SK-N-SH (cell line): Measurements from ENCODE around the gene CACNA1E.

Experiments used
- CHD2 ChIP-seq: fragments of 150-350 bp; IDR thresholded peaks from 2 replicates; pipeline ENCODE4 v1.6.1; 2018; ENCODE audit warnings: low read length; ENCODE audit not compliant: partially characterized antibody
- ELF1 ChIP-seq: IDR thresholded peaks from 2 replicates; pipeline ENCODE4 v1.4.0; 2012
- EP300 ChIP-seq, 2 experiments: IDR thresholded peaks; 2 replicates each; pipeline versions ENCODE4 v1.4.0 to v1.6.1; 2012; ENCODE audit warnings: borderline replicate concordance in 1 of 2, low read depth in 1 of 2, low read length in 1 of 2
- GABPA ChIP-seq: IDR thresholded peaks from 2 replicates; pipeline ENCODE4 v1.4.0; 2012; ENCODE audit warnings: low read depth, mild to moderate bottlenecking
- GATA2 ChIP-seq: sonication (generic); formaldehyde crosslinking; IDR thresholded peaks from 2 replicates; pipeline ENCODE4 v1.5.0; 2020; ENCODE audit warnings: mild to moderate bottlenecking, missing genetic modification reagents
- JUND ChIP-seq: IDR thresholded peaks from 2 replicates; pipeline ENCODE4 v1.4.0; 2012
- MXI1 ChIP-seq: IDR thresholded peaks from 2 replicates; pipeline ENCODE4 v1.6.1; 2012; ENCODE audit warnings: mild to moderate bottlenecking, low read depth, low read length, improper control_type of control experiment
- POLR2AphosphoS5 ChIP-seq: IDR thresholded peaks from 2 replicates; pipeline ENCODE4 v1.6.1; 2012; ENCODE audit warnings: low read depth, low read length
- RCOR1 ChIP-seq: fragments of 150-350 bp; IDR thresholded peaks from 2 replicates; pipeline ENCODE4 v1.6.1; 2017; ENCODE audit warnings: antibody characterized with exemption, low read length
- TAF1 ChIP-seq: IDR thresholded peaks from 2 replicates; pipeline ENCODE4 v1.6.1; 2012; ENCODE audit warnings: low read depth, mild to moderate bottlenecking, low read length, moderate library complexity, borderline replicate concordance
- TF ChIP-seq, protein P1 (sequence below): IDR thresholded peaks from 2 replicates; pipeline ENCODE4 v1.6.1; 2012; ENCODE audit warnings: mild to moderate bottlenecking, low read depth, low read length, moderate library complexity
- TF ChIP-seq, protein P2 (sequence below): fragments of 150-350 bp; IDR thresholded peaks from 2 replicates; pipeline ENCODE4 v1.6.1; 2017; ENCODE audit warnings: antibody characterized with exemption, low read length, low read depth, borderline replicate concordance
- TF ChIP-seq, protein P3 (sequence below): fragments of 200-600 bp; sonication (generic); IDR thresholded peaks from 2 replicates; pipeline ENCODE4 v1.6.1; 2017; ENCODE audit warnings: antibody characterized with exemption, mild to moderate bottlenecking, moderate library complexity
- TF ChIP-seq, protein P4 (sequence below): IDR thresholded peaks from 2 replicates; pipeline ENCODE4; 2012

DNA sequence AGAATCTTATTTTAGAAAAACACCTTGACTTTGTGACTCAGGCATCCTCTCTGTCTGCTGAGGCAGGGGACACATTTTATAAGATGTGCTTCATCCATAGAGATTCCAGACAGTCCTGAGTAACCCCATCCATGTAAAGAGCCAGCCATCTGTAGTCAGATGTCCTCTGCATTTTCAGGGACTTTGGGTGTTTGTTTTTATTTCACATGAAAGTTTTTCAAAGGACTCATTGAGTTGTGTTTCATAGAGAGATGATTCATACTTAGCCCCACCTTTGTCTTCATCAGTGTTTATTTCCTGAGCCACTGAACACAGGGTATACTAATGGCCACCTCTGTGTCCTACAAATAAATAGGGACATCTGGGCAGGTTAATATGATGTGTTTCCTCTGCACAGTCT is 280.4 kb downstream of the CACNA1E start:
- TF ChIP-seq CHD2 (no peak), MXI1 (no peak), GATA2 (CRISPR knock-in tag) (no peak), GABPA (no peak), TAF1 (no peak), POLR2AphosphoS5 (no peak), EP300 (IDR thresholded peaks at IDR 0.05; ENCODE audit: borderline replicate concordance in 1 of 2, low read depth in 1 of 2, low read length in 1 of 2) (no peak), RCOR1 (no peak), JUND (no peak), ELF1 (no peak)
- TF ChIP-seq, protein P1, sequence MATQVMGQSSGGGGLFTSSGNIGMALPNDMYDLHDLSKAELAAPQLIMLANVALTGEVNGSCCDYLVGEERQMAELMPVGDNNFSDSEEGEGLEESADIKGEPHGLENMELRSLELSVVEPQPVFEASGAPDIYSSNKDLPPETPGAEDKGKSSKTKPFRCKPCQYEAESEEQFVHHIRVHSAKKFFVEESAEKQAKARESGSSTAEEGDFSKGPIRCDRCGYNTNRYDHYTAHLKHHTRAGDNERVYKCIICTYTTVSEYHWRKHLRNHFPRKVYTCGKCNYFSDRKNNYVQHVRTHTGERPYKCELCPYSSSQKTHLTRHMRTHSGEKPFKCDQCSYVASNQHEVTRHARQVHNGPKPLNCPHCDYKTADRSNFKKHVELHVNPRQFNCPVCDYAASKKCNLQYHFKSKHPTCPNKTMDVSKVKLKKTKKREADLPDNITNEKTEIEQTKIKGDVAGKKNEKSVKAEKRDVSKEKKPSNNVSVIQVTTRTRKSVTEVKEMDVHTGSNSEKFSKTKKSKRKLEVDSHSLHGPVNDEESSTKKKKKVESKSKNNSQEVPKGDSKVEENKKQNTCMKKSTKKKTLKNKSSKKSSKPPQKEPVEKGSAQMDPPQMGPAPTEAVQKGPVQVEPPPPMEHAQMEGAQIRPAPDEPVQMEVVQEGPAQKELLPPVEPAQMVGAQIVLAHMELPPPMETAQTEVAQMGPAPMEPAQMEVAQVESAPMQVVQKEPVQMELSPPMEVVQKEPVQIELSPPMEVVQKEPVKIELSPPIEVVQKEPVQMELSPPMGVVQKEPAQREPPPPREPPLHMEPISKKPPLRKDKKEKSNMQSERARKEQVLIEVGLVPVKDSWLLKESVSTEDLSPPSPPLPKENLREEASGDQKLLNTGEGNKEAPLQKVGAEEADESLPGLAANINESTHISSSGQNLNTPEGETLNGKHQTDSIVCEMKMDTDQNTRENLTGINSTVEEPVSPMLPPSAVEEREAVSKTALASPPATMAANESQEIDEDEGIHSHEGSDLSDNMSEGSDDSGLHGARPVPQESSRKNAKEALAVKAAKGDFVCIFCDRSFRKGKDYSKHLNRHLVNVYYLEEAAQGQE: no peak
- TF ChIP-seq, protein P2, sequence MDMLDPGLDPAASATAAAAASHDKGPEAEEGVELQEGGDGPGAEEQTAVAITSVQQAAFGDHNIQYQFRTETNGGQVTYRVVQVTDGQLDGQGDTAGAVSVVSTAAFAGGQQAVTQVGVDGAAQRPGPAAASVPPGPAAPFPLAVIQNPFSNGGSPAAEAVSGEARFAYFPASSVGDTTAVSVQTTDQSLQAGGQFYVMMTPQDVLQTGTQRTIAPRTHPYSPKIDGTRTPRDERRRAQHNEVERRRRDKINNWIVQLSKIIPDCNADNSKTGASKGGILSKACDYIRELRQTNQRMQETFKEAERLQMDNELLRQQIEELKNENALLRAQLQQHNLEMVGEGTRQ: no peak
- TF ChIP-seq, protein P3, sequence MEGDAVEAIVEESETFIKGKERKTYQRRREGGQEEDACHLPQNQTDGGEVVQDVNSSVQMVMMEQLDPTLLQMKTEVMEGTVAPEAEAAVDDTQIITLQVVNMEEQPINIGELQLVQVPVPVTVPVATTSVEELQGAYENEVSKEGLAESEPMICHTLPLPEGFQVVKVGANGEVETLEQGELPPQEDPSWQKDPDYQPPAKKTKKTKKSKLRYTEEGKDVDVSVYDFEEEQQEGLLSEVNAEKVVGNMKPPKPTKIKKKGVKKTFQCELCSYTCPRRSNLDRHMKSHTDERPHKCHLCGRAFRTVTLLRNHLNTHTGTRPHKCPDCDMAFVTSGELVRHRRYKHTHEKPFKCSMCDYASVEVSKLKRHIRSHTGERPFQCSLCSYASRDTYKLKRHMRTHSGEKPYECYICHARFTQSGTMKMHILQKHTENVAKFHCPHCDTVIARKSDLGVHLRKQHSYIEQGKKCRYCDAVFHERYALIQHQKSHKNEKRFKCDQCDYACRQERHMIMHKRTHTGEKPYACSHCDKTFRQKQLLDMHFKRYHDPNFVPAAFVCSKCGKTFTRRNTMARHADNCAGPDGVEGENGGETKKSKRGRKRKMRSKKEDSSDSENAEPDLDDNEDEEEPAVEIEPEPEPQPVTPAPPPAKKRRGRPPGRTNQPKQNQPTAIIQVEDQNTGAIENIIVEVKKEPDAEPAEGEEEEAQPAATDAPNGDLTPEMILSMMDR: no peak
- TF ChIP-seq, protein P4, sequence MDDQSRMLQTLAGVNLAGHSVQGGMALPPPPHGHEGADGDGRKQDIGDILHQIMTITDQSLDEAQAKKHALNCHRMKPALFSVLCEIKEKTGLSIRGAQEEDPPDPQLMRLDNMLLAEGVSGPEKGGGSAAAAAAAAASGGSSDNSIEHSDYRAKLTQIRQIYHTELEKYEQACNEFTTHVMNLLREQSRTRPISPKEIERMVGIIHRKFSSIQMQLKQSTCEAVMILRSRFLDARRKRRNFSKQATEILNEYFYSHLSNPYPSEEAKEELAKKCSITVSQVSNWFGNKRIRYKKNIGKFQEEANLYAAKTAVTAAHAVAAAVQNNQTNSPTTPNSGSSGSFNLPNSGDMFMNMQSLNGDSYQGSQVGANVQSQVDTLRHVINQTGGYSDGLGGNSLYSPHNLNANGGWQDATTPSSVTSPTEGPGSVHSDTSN: no peak
